Measurements from ENCODE around the gene TLE5.
"Not testable (repeated sequence)": the region's sequence is repeated elsewhere in the genome, so short reads cannot be mapped to it uniquely, and the experiment has no call there.

The TLE5 gene

DNA sequence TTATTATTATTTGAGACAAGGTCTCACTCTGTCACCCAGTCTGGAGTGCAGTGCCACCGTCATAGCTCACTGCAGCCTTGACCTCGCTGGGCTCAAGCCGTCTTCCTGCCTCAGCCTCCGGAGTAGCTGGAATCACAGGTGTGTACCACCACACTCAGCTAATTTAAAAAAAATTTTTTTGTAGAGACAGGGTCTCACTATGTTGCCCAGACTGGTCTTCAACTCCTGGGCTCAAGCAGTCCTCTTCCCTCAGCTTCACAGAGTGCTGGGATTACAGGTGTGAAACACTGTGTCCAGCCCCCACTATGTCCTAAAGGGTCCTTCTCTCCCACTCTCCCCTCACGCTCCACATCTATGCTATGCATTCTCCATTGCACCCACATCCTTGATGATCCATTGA is 24.1 kb downstream of the TLE5 start:
- H3K4me3 ChIP-seq (ENCODE audit: low read length): no peak overlapping the region
- H3K9ac ChIP-seq (ENCODE audit: low read depth, low read length): no peak overlapping the region
- H3K36me3 ChIP-seq (ENCODE audit: insufficient read depth, low read length): no peaks in the 10 kb centered on the region
- H3K4me2 ChIP-seq (ENCODE audit: low read length): no peak overlapping the region
- no peaks in the 10 kb centered on the region for H3K27me3 ChIP-seq (ENCODE audit: control insufficient read depth, insufficient read depth, low read length)
- peaks cover 9% of the 10 kb centered on the region for H3K4me1 ChIP-seq (ENCODE audit: control insufficient read depth, insufficient read depth, low read length)
- no peaks in the 10 kb centered on the region for H3K9me3 ChIP-seq (replicated peaks; ENCODE audit: low read length)

- H3K36me3 ChIP-seq (ENCODE audit: insufficient read depth, low read length); H3K4me3 ChIP-seq (ENCODE audit: low read length); H3K4me2 ChIP-seq (ENCODE audit: low read length); H3K4me1 ChIP-seq (ENCODE audit: control insufficient read depth, insufficient read depth, low read length); H3K9ac ChIP-seq (ENCODE audit: low read depth, low read length); H3K27me3 ChIP-seq (ENCODE audit: control insufficient read depth, insufficient read depth, low read length); H3K9me3 ChIP-seq (replicated peaks; ENCODE audit: low read length): not testable (repeated sequence)
Observed at GRCh38 chr19:3036977-3037544, 25.2 kb downstream of the TLE5 start.

DNA sequence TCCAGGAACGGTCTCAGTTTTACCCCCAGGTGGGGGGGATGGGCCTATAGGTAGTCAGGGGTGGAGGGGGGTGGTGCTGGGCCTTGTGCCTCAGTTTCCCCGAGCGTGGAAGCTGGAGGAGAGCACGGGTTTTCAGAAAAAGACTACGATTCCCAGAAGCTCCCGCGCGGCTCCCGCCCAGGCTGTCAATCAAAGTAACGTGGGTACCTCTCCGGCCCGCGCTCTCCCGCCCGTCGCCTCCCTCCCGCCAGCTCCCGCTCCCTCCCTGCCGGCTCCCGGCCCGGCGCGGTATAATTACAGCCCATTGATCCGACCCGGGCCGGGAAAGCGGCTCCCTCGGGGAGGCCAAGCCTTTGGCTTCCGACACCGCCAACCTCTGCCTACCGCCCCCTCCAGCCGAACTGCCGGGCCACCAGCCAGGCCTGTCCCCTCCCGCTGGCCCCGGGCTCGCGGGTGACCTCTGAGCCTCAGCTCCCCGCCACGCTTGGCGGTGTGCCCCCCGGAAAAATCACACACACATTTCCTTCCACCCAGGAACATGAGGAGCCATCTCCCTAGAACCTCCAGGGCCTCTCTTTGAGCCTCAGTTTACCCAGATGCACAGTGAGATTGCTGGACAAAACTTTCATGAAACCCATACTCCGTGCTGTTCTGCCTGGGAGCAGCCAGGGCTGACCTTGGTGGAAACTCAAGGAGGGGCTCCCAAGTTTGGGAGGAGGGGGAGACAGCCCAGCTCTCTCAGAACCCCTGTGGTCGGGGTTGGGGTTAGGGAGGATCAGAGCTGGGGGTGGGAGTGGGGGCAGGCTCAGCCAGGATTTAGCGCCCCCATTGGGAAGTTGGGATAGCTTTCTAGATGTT is 25.9 kb downstream of the TLE5 start:
- Histone ChIP-seq H3K36me3 (ENCODE audit: insufficient read depth, low read length) (no peaks in the 10 kb centered on the region), H3K9me3 (replicated peaks; ENCODE audit: low read length) (no peaks in the 10 kb centered on the region), H3K4me3 (ENCODE audit: low read length) (peak overlapping the region; percentile 74), H3K9ac (ENCODE audit: low read depth, low read length) (peak overlapping the region; percentile 79), H3K4me1 (ENCODE audit: control insufficient read depth, insufficient read depth, low read length) (peaks cover 9% of the 10 kb centered on the region), H3K4me2 (ENCODE audit: low read length) (peak overlapping the region; percentile 97), H3K27me3 (ENCODE audit: control insufficient read depth, insufficient read depth, low read length) (peaks cover 13% of the 10 kb centered on the region)

DNA sequence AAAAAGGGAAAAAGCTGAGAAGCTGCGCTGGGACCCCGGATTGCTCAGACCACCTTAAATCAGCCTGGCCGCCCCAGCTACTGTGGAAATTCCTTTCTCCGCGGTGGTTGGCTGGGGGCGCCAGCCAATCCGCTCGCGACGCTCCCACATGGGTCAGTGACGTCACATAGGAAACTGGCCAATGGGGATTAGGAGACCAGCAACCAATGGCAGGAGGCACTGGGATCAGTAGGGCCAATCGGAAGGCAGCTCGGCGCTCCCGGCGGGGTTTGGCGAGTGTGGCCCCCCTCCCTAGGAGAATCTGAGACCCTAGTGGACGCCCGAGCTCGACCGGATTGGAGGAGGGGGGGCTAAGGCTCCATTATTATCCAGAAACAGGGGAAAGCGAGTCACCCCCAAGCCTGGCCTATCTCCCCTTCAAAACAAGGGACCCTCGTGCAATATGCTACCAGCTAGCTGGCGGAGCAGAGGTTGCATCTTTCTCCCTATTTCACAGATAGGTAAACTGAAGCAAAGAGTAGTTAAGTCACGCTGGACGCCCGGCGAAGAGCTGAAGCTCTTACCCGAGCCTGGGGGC is 26.7 kb downstream of the TLE5 start:
- Histone ChIP-seq H3K4me2 (ENCODE audit: low read length) (peak overlapping the region; percentile 97), H3K27me3 (ENCODE audit: control insufficient read depth, insufficient read depth, low read length) (peaks cover 20% of the 10 kb centered on the region), H3K9ac (ENCODE audit: low read depth, low read length) (peak overlapping the region; percentile 79), H3K4me1 (ENCODE audit: control insufficient read depth, insufficient read depth, low read length) (peaks cover 9% of the 10 kb centered on the region), H3K36me3 (ENCODE audit: insufficient read depth, low read length) (no peaks in the 10 kb centered on the region), H3K4me3 (ENCODE audit: low read length) (peak overlapping the region; percentile 74), H3K9me3 (replicated peaks; ENCODE audit: low read length) (no peaks in the 10 kb centered on the region)

DNA sequence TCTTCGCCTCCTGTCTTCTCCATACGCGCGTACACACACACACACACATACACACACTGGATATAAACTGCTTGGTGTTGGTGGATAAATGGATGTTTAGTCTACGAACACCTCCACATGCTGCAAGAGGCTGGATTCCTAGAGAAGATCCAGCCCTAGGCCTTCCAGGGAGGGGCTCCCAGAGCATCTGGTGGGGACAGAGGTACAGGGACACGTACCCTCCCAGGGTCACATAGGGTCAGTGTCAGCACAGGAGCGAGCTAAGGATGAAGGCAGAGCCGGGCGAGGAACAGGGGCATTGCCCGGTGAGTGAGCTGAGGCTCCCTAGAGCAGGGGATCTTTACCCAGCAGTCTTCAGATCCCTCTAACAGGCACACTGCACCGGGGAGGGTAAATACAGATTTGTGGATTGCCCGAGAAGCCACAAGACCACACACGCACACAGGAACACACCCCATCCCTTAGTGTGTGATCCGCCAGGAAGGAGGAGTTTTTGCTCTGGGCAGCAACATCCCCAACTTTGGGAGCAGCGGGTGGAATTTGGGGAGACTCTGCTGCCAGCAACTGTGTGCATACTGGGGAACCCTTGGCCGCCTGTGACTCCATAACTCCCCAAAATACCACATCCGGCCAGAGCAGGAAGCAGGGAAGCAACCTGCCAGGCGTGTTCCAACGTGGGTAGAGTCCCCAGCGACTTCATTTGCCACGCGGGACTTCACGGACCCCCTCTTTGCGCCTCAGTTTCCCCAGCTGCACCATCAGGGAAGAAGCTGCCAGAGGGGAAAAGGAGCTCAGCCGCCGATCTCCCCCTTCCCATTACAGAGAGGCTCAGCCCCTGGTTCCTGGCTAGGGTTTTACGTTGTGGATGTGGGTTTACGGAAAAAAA is 27.4 kb downstream of the TLE5 start:
- peaks cover 9% of the 10 kb centered on the region for H3K4me1 ChIP-seq (ENCODE audit: control insufficient read depth, insufficient read depth, low read length)
- H3K27me3 ChIP-seq (ENCODE audit: control insufficient read depth, insufficient read depth, low read length): peaks cover 27% of the 10 kb centered on the region
- no peaks in the 10 kb centered on the region for H3K36me3 ChIP-seq (ENCODE audit: insufficient read depth, low read length)
- no peaks in the 10 kb centered on the region for H3K9me3 ChIP-seq (replicated peaks; ENCODE audit: low read length)
- peak overlapping the region; percentile 79 for H3K9ac ChIP-seq (ENCODE audit: low read depth, low read length)
- H3K4me2 ChIP-seq (ENCODE audit: low read length): peak overlapping the region; percentile 97
- peak overlapping the region; percentile 74 for H3K4me3 ChIP-seq (ENCODE audit: low read length)

GRCh38 chr19:3034406-3034655 is 28.0 kb downstream of the TLE5 start:
- H3K9ac ChIP-seq (ENCODE audit: low read depth, low read length): no peak overlapping the region
- peaks cover 9% of the 10 kb centered on the region for H3K4me1 ChIP-seq (ENCODE audit: control insufficient read depth, insufficient read depth, low read length)
- H3K4me3 ChIP-seq (ENCODE audit: low read length): no peak overlapping the region
- no peaks in the 10 kb centered on the region for H3K36me3 ChIP-seq (ENCODE audit: insufficient read depth, low read length)
- no peaks in the 10 kb centered on the region for H3K9me3 ChIP-seq (replicated peaks; ENCODE audit: low read length)
- peaks cover 32% of the 10 kb centered on the region for H3K27me3 ChIP-seq (ENCODE audit: control insufficient read depth, insufficient read depth, low read length)
- H3K4me2 ChIP-seq (ENCODE audit: low read length): no peak overlapping the region

GRCh38 chr19:3033595-3034405 is 28.5 kb downstream of the TLE5 start:
- no peak overlapping the region for H3K4me2 ChIP-seq (ENCODE audit: low read length)
- H3K4me1 ChIP-seq (ENCODE audit: control insufficient read depth, insufficient read depth, low read length): peaks cover 9% of the 10 kb centered on the region
- no peak overlapping the region for H3K9ac ChIP-seq (ENCODE audit: low read depth, low read length)
- no peaks in the 10 kb centered on the region for H3K36me3 ChIP-seq (ENCODE audit: insufficient read depth, low read length)
- H3K4me3 ChIP-seq (ENCODE audit: low read length): no peak overlapping the region
- H3K9me3 ChIP-seq (replicated peaks; ENCODE audit: low read length): no peaks in the 10 kb centered on the region
- peaks cover 32% of the 10 kb centered on the region for H3K27me3 ChIP-seq (ENCODE audit: control insufficient read depth, insufficient read depth, low read length)

DNA sequence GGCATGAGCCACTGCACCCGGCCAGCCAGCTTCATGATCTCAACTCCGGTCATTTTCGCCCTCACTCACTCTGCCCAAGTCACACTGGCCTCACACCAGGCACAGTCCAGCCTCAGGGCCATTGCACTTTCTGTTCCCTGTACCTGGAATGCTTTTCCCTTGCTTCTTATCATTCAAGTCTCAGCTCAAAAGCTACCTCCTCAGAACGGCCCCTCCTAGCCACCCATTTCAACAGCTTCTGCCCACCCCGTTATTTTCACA is 30.8 kb downstream of the TLE5 start:
- Histone ChIP-seq H3K36me3 (ENCODE audit: insufficient read depth, low read length) (no peaks in the 10 kb centered on the region), H3K9me3 (replicated peaks; ENCODE audit: low read length) (no peaks in the 10 kb centered on the region), H3K9ac (ENCODE audit: low read depth, low read length) (no peak overlapping the region), H3K27me3 (ENCODE audit: control insufficient read depth, insufficient read depth, low read length) (peaks cover 50% of the 10 kb centered on the region), H3K4me2 (ENCODE audit: low read length) (no peak overlapping the region), H3K4me1 (ENCODE audit: control insufficient read depth, insufficient read depth, low read length) (peaks cover 9% of the 10 kb centered on the region), H3K4me3 (ENCODE audit: low read length) (no peak overlapping the region)

DNA sequence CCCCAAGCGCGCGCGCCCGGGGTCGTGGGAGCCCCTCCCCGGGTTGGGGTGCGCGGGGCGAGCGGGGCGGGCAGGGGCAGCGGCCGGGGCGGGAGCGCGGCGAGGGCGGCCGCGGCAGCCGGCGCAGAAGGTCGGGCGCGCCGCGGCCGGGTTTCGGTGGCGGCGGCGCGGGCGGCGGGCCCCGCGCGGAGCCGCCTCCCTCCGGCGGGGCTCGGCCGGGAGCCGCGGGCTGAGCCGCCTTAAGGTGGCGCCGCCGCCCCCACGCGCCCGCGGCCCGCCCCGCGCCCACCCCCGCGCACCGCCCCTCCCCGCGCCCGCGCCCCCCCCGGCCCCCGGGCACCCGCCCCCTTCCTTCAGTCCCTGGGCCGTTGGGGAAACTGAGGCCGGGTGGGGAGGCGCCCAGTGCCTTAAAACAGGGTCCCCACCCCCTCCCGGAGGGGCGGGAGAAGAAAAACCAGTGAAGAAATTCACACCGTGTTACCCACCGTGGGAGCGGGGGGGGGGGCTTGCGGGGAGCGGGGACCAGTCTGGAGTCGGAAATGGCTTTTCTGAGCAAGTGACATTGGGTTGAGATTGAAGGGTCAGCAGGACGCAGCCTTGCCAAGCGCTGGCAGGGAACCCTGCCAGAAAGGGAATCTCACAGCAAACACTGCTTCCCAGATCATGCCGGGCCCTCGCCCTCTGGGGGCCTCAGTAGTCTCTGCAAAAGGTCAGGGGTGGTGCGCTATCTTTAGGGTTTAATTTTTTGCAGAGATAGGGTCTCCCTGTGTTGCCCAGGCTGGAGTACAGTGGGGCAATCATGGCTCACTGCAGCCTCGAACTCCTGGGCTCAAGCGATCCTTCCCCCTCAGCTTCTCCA is 33.0 kb downstream of the TLE5 start, which contains the start of gene TLE2:
Gene TLE2, minus strand, starts transcription at position 216 of the 859 bp plus-strand sequence. CDS start 376 bp downstream, outside the sequence.
- Histone ChIP-seq H3K9me3 (replicated peaks; ENCODE audit: low read length) (no peaks in the 10 kb centered on the region), H3K36me3 (ENCODE audit: insufficient read depth, low read length) (no peaks in the 10 kb centered on the region), H3K4me2 (ENCODE audit: low read length) (peak within 1 kb of the TSS; percentile 75), H3K9ac (ENCODE audit: low read depth, low read length) (no peak within 1 kb of the TSS), H3K4me1 (ENCODE audit: control insufficient read depth, insufficient read depth, low read length) (no peaks in the 10 kb centered on the region), H3K4me3 (ENCODE audit: low read length) (peak within 1 kb of the TSS; percentile 55), H3K27me3 (ENCODE audit: control insufficient read depth, insufficient read depth, low read length) (peaks cover 65% of the 10 kb centered on the region)

DNA sequence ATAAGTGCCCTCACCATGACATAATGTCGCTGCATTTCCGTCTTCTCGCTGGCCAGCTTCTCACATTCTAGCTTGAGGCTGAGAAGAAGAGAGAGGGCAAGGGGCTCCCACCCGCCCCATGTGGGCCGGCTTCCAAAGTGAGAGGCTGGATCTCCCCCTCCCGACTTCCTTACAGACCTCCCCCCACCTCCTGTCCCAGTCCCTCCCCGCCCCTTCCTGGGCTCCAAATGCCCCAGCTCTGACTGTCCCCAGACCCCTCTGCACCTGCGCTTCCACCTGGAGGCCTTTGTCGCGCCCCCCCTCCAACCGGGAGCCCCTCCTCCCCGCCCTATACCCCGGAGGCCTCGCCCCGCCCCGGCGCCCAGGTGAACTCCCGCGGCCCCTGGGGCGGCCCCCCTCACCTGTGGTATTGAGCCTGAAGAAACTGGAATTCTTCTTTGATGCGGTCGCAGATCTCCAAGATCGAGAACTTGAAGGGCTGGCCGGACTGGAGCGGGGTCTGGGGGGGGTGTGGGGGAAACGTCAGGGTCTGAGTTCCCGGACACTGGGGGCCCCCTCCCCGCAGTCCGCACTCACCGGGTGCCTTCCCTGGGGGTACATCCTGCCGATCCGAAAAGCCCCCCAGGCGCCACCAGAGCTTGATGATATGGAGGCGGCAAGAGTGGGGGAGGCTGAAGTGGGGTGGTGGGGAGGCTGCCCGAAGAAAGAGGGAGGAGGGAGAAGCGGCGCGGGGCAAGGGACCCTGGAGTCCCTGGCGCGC is 33.8 kb downstream of the TLE5 start:
- Histone ChIP-seq H3K36me3 (ENCODE audit: insufficient read depth, low read length) (no peaks in the 10 kb centered on the region), H3K9me3 (replicated peaks; ENCODE audit: low read length) (no peaks in the 10 kb centered on the region), H3K4me1 (ENCODE audit: control insufficient read depth, insufficient read depth, low read length) (no peaks in the 10 kb centered on the region), H3K4me3 (ENCODE audit: low read length) (peak overlapping the region; percentile 55), H3K4me2 (ENCODE audit: low read length) (peak overlapping the region; percentile 75), H3K27me3 (ENCODE audit: control insufficient read depth, insufficient read depth, low read length) (peaks cover 65% of the 10 kb centered on the region), H3K9ac (ENCODE audit: low read depth, low read length) (no peak overlapping the region)
